ENCODE results near the gene SLC6A12.

SLC6A12 gene

DNA sequence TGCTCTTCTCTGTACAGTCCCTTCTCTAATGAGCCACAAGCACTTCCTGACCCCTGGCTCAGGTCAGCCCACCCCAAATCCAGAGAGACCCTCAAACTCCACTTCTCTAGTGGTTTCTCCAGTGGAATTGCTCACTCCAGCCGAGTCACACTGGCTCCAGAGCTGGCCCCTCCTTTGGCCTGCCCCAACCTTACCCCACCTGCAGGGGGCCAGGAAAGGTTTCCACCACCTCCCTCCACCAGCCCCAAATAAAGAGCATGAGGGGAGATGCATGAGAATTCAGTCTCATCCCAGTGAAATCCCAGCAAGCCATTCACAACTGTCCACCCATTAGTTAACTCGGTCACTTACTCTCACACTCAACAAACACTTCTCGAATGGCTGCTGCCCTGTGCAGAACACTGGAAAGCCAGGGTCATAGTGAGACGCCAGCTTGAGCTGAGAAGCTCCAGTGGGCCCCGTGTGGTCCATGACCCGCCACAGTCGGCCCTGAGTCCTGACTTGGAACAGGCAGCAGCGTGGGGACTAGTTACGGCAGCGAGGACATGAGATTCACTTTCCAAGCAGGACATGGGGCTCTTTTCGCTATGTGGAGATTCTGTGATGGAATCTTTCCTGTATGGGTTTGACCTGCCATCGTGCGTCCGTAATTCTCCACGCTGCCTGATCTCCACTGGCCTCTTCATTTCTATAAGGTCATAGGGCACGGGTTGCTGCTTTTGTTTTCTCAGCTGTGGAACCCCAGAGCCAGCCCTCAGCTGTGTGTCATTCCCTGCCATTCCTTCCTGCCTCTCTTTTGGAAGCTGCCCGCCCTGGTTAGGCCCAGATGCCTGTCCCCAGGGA lies 44.2 kb downstream of the SLC6A12 start:
- peaks cover 17% of the 10 kb centered on the region; the same call in 1 of the 2 replicates for H3K27me3 ChIP-seq (ENCODE audit: insufficient read depth, low read length)
- H3K4me2 ChIP-seq (ENCODE audit: low read length), result no peak overlapping the region
- no peak overlapping the region for H2AFZ ChIP-seq (ENCODE audit: low read length)
- TF ChIP-seq, protein P1, sequence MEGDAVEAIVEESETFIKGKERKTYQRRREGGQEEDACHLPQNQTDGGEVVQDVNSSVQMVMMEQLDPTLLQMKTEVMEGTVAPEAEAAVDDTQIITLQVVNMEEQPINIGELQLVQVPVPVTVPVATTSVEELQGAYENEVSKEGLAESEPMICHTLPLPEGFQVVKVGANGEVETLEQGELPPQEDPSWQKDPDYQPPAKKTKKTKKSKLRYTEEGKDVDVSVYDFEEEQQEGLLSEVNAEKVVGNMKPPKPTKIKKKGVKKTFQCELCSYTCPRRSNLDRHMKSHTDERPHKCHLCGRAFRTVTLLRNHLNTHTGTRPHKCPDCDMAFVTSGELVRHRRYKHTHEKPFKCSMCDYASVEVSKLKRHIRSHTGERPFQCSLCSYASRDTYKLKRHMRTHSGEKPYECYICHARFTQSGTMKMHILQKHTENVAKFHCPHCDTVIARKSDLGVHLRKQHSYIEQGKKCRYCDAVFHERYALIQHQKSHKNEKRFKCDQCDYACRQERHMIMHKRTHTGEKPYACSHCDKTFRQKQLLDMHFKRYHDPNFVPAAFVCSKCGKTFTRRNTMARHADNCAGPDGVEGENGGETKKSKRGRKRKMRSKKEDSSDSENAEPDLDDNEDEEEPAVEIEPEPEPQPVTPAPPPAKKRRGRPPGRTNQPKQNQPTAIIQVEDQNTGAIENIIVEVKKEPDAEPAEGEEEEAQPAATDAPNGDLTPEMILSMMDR (IDR thresholded peaks at IDR 0.05; ENCODE audit: low read length), result peak; percentile 10; the same call in 1 of the 2 replicates
- no peak for TF ChIP-seq EZH2 (IDR thresholded peaks at IDR 0.05; ENCODE audit: borderline replicate concordance, low read length)
- H3K4me3 ChIP-seq (ENCODE audit: low read depth, low read length, poor library complexity, severe bottlenecking), result no peak overlapping the region
- H3K27ac ChIP-seq (ENCODE audit: low read depth, low read length, poor library complexity, severe bottlenecking), result no peak overlapping the region
- no peaks in the 10 kb centered on the region for H3F3A ChIP-seq (ENCODE audit: insufficient read depth, low read length)
- no peaks in the 10 kb centered on the region for H3K9me3 ChIP-seq (ENCODE audit: low read length)
- no peaks in the 10 kb centered on the region for H3K79me2 ChIP-seq (ENCODE audit: insufficient read depth, low read length)
- H3K4me1 ChIP-seq (ENCODE audit: insufficient read depth, low read length, severe bottlenecking), result no peaks in the 10 kb centered on the region
- H3K9me2 ChIP-seq (ENCODE audit: low read depth, low read length), result no peaks in the 10 kb centered on the region
- H4K20me1 ChIP-seq (ENCODE audit: insufficient read depth, low read length), result no peaks in the 10 kb centered on the region
- H3K36me3 ChIP-seq (ENCODE audit: insufficient read depth, low read length), result no peaks in the 10 kb centered on the region
- no peak overlapping the region for H3K9ac ChIP-seq (ENCODE audit: low read length)

DNA sequence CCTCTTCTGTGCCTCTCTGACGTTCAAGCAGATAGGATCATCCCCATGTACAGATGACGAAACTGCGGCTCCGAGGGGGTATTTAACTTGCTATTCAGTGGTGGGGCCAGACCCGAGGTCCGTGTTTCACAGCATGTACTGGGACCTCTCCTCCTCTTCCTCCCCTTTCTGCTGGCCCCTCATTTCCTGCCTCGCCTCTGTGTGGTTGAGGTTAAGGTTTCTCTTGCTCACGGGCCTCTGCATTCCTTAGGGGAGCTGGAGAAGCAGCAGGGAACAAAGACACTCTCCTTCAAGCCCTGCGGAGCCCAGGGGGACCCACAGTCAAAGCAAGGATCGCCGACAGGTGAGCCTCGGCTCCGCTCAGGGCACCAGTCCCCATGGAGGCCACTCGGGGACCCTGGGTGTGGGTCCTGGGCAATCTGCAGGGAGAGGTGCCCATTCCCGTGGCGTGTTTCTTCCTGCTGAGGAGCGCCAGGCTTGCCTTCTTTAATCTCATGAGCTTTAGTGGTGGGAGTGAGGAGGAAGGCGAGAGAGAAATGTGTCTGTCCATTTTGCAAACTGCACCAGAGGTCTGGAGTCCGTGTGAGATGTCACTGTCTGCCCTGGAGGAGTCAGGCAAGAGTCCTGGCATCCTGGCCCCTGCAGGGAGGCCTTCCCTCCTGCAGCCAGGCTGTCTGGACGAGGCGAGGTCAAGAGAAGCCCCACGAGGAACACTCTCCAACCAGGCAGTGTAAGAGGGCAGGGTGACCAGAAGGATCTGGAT lies 45.0 kb downstream of the SLC6A12 start:
- Histone ChIP-seq H3K4me1 (ENCODE audit: insufficient read depth, low read length, severe bottlenecking) (no peaks in the 10 kb centered on the region), H2AFZ (ENCODE audit: low read length) (no peak overlapping the region), H3K4me3 (ENCODE audit: low read depth, low read length, poor library complexity, severe bottlenecking) (no peak overlapping the region), H3K9me3 (ENCODE audit: low read length) (no peaks in the 10 kb centered on the region), H3K79me2 (ENCODE audit: insufficient read depth, low read length) (no peaks in the 10 kb centered on the region), H4K20me1 (ENCODE audit: insufficient read depth, low read length) (no peaks in the 10 kb centered on the region), H3K36me3 (ENCODE audit: insufficient read depth, low read length) (no peaks in the 10 kb centered on the region), H3K4me2 (ENCODE audit: low read length) (no peak overlapping the region), H3F3A (ENCODE audit: insufficient read depth, low read length) (no peaks in the 10 kb centered on the region), H3K27me3 (ENCODE audit: insufficient read depth, low read length) (peaks cover 17% of the 10 kb centered on the region; the same call in 1 of the 2 replicates), H3K9me2 (ENCODE audit: low read depth, low read length) (no peaks in the 10 kb centered on the region), H3K27ac (ENCODE audit: low read depth, low read length, poor library complexity, severe bottlenecking) (no peak overlapping the region), H3K9ac (ENCODE audit: low read length) (no peak overlapping the region)
- TF ChIP-seq, protein P1 (IDR thresholded peaks at IDR 0.05; ENCODE audit: low read length), result no peak
- no peak for TF ChIP-seq EZH2 (IDR thresholded peaks at IDR 0.05; ENCODE audit: borderline replicate concordance, low read length)

DNA sequence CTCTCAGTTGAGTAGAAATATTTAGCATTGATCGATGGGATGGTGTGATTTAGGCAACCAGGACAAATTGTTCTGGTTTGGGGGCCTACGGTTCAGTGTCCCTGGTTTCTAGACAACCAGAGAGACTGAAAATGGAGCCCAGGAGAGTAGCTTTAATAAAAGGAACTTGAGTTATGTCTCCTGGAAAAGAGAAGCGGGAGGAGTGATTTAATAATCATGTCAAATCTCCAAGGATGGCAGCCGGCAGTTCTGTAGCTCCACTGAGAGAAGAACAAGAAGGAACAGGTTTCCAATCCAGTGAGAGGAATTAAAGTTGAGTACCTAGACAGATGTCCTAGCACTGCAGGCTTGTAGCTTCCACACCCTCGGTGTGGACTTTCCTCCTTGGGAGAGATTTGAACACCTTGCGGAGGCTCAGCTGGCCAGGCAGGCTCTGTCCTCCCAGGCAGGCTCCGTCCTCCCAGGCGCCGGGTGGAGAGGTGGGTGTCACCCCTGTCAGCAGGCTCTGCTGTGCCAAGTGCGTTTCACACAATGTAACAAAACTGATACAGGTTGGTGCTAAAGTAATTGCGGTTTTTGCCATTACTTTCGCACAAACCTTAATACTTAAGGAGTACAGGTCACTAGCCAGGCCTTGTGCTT lies 45.9 kb downstream of the SLC6A12 start:
- Histone ChIP-seq H4K20me1 (ENCODE audit: insufficient read depth, low read length) (no peaks in the 10 kb centered on the region), H3K27ac (ENCODE audit: low read depth, low read length, poor library complexity, severe bottlenecking) (no peak overlapping the region), H3K9me2 (ENCODE audit: low read depth, low read length) (no peaks in the 10 kb centered on the region), H3K27me3 (ENCODE audit: insufficient read depth, low read length) (peaks cover 17% of the 10 kb centered on the region; the same call in 1 of the 2 replicates), H3K4me1 (ENCODE audit: insufficient read depth, low read length, severe bottlenecking) (no peaks in the 10 kb centered on the region), H3K79me2 (ENCODE audit: insufficient read depth, low read length) (no peaks in the 10 kb centered on the region), H3K4me2 (ENCODE audit: low read length) (no peak overlapping the region), H3K36me3 (ENCODE audit: insufficient read depth, low read length) (no peaks in the 10 kb centered on the region), H3K4me3 (ENCODE audit: low read depth, low read length, poor library complexity, severe bottlenecking) (no peak overlapping the region), H2AFZ (ENCODE audit: low read length) (no peak overlapping the region), H3F3A (ENCODE audit: insufficient read depth, low read length) (no peaks in the 10 kb centered on the region), H3K9me3 (ENCODE audit: low read length) (no peaks in the 10 kb centered on the region), H3K9ac (ENCODE audit: low read length) (no peak overlapping the region)
- TF ChIP-seq, protein P1 (IDR thresholded peaks at IDR 0.05; ENCODE audit: low read length), result no peak
- TF ChIP-seq EZH2 (IDR thresholded peaks at IDR 0.05; ENCODE audit: borderline replicate concordance, low read length), result no peak
